ENCODE measurements around the gene NOL9. TPM values are rescaled to one million over a fixed set of nuclear protein-coding genes. Genes with fewer than 3 reads are reported as not detected.

The NOL9 gene
- polyA plus RNA-seq, 3 donors, result 3.7 to 11.5 (median 7.6) TPM

GRCh38 chr1:6578624-6579373, 24.5 kb upstream of the NOL9 start:
- no peaks in the 10 kb centered on the region for H3K9me3 ChIP-seq (replicated peaks in 1 of 2; ENCODE audit: control insufficient read depth in 1 of 2, insufficient read depth in 1 of 2, low read length in 2 of 2)
- H3K9ac ChIP-seq (ENCODE audit: insufficient read depth, low read length, poor library complexity, severe bottlenecking), result peak overlapping the region; percentile 99
- intact Hi-C loops (cut with micrococcal nuclease), result no loop called here

GRCh38 chr1:6577831-6578525, 23.7 kb upstream of the NOL9 start:
- H3K36me3 ChIP-seq (replicated peaks in 1 of 2; ENCODE audit: control insufficient read depth in 1 of 2, insufficient read depth in 2 of 2, low read length in 2 of 2), result no peaks in the 10 kb centered on the region
- peaks cover 32 to 34% of the 10 kb centered on the region in 2 donors for H3K4me1 ChIP-seq (ENCODE audit: control insufficient read depth in 1 of 2, insufficient read depth in 2 of 2, low read length in 2 of 2)
- no peaks in the 10 kb centered on the region for H3K9me3 ChIP-seq (replicated peaks in 1 of 2; ENCODE audit: control insufficient read depth in 1 of 2, insufficient read depth in 1 of 2, low read length in 2 of 2)
- no peak overlapping the region for H3K9ac ChIP-seq (ENCODE audit: insufficient read depth, low read length, poor library complexity, severe bottlenecking)
- peaks cover 34% of the 10 kb centered on the region for H3K4me1 Mint-ChIP-seq
- TF ChIP-seq, protein P1, sequence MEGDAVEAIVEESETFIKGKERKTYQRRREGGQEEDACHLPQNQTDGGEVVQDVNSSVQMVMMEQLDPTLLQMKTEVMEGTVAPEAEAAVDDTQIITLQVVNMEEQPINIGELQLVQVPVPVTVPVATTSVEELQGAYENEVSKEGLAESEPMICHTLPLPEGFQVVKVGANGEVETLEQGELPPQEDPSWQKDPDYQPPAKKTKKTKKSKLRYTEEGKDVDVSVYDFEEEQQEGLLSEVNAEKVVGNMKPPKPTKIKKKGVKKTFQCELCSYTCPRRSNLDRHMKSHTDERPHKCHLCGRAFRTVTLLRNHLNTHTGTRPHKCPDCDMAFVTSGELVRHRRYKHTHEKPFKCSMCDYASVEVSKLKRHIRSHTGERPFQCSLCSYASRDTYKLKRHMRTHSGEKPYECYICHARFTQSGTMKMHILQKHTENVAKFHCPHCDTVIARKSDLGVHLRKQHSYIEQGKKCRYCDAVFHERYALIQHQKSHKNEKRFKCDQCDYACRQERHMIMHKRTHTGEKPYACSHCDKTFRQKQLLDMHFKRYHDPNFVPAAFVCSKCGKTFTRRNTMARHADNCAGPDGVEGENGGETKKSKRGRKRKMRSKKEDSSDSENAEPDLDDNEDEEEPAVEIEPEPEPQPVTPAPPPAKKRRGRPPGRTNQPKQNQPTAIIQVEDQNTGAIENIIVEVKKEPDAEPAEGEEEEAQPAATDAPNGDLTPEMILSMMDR (IDR thresholded peaks at IDR 0.05), result no peak
- H3K36me3 Mint-ChIP-seq, result peaks cover 0 to 1% of the 10 kb centered on the region in 2 donors
- H4K20me1 ChIP-seq (ENCODE audit: insufficient read depth, low read length), result peaks cover 22% of the 10 kb centered on the region
- intact Hi-C loops (cut with micrococcal nuclease), result no loop called here
- peaks cover 0 to 3% (median 0%) of the 10 kb centered on the region in 7 donors for H3K9me3 Mint-ChIP-seq
- no peak for DNase-seq
- peaks cover 0 to 3% (median 1%) of the 10 kb centered on the region in 3 donors for H3K27me3 Mint-ChIP-seq (ENCODE audit: low read depth in 3 of 3)
- H3K4me3 Mint-ChIP-seq, result no peak overlapping the region
- 82% methylated on average over 3 of the region's 6 CpGs for WGBS (ENCODE audit: insufficient coverage)
- no peak overlapping the region for H2AFZ ChIP-seq (ENCODE audit: insufficient read depth, low read depth, low read length, poor library complexity, severe bottlenecking)
- peak overlapping the region in 1 of 7 donors; percentile 32 for H3K27ac Mint-ChIP-seq
- H3K27ac ChIP-seq (ENCODE audit: low read depth in 1 of 2, low read length in 2 of 2), result no peak overlapping the region
- H3K79me2 ChIP-seq (ENCODE audit: insufficient read depth, low read length), result peaks cover 27% of the 10 kb centered on the region
- no peak overlapping the region for H3K4me2 ChIP-seq (replicated peaks; ENCODE audit: extremely low read depth, low read length, poor library complexity, severe bottlenecking)
- no peak overlapping the region for H3K4me3 ChIP-seq (replicated peaks in 1 of 3; ENCODE audit: low read depth in 2 of 3, low read length in 3 of 3)
- no peaks in the 10 kb centered on the region for H3K27me3 ChIP-seq (ENCODE audit: control insufficient read depth in 2 of 2, insufficient read depth in 2 of 2, low read length in 2 of 2)

More at GRCh38 chr1:6578624-6579373, 24.5 kb upstream of the NOL9 start:
- WGBS (ENCODE audit: insufficient coverage), result 91% methylated on average over 14 of the region's 14 CpGs
- Mint-ChIP-seq H3K9me3 (peaks cover 0 to 3% (median 0%) of the 10 kb centered on the region in 7 donors), H3K4me3 (no peak overlapping the region), H3K27ac (peak overlapping the region; percentile 97 to 100 (median 99)), H3K27me3 (ENCODE audit: low read depth in 3 of 3) (peaks cover 0 to 3% (median 1%) of the 10 kb centered on the region in 3 donors), H3K36me3 (peaks cover 0 to 1% of the 10 kb centered on the region in 2 donors), H3K4me1 (peaks cover 34% of the 10 kb centered on the region)
- Histone ChIP-seq H3K36me3 (replicated peaks in 1 of 2; ENCODE audit: control insufficient read depth in 1 of 2, insufficient read depth in 2 of 2, low read length in 2 of 2) (no peaks in the 10 kb centered on the region), H3K79me2 (ENCODE audit: insufficient read depth, low read length) (peaks cover 28% of the 10 kb centered on the region), H3K4me1 (ENCODE audit: control insufficient read depth in 1 of 2, insufficient read depth in 2 of 2, low read length in 2 of 2) (peaks cover 33 to 34% of the 10 kb centered on the region in 2 donors), H3K27me3 (ENCODE audit: control insufficient read depth in 2 of 2, insufficient read depth in 2 of 2, low read length in 2 of 2) (no peaks in the 10 kb centered on the region), H3K4me2 (replicated peaks; ENCODE audit: extremely low read depth, low read length, poor library complexity, severe bottlenecking) (peak overlapping the region; percentile 88), H2AFZ (ENCODE audit: insufficient read depth, low read depth, low read length, poor library complexity, severe bottlenecking) (peak overlapping the region; percentile 70), H3K4me3 (replicated peaks in 1 of 3; ENCODE audit: low read depth in 2 of 3, low read length in 3 of 3) (peak overlapping the region in 1 of 3 experiments; percentile 83), H4K20me1 (ENCODE audit: insufficient read depth, low read length) (peaks cover 28% of the 10 kb centered on the region), H3K27ac (ENCODE audit: low read depth in 1 of 2, low read length in 2 of 2) (peak overlapping the region in 1 of 2 donors; percentile 97)
- peak in 1 of 3 donors; percentile 8 for DNase-seq
- TF ChIP-seq, protein P1 (IDR thresholded peaks at IDR 0.05), result no peak

All from CD14-positive monocyte (primary cell).